Aorta (tissue), 5 donors: ENCODE results near the gene MYLK4. TPM values are rescaled to one million over a fixed set of nuclear protein-coding genes. Genes with fewer than 3 reads are reported as not detected.
A peak's percentile ranks its signal among the peaks of the same experiment; 100 is the strongest.

Experiments
- ATAC-seq: fragments of 200-7000 bp; cut with Tn5 transposase; one replicate; pipeline ENCODE4 v1.9.1; 2022; ENCODE audit warnings: moderate library complexity; ENCODE audit not compliant: low FRiP score
- DNase-seq, 2 donors: peaks; one replicate each; pipeline ENCODE4 v3.0.0-alpha.2; 2020
- H3K27ac ChIP-seq, 2 donors: one replicate each; pipeline ENCODE4 v1.5.1; 2013; ENCODE audit warnings: low read length in 2 of 2, mild to moderate bottlenecking in 2 of 2, moderate library complexity in 2 of 2, control low read depth in 1 of 2, inconsistent platforms in 1 of 2, low read depth in 1 of 2
- H3K27me3 ChIP-seq, 2 donors: one replicate each; pipeline ENCODE4 v1.6.1; 2013; ENCODE audit warnings: control low read depth in 1 of 2, low read length in 1 of 2, mild to moderate bottlenecking in 1 of 2, moderate library complexity in 1 of 2; ENCODE audit not compliant: insufficient read depth in 2 of 2, control insufficient read depth in 1 of 2
- H3K36me3 ChIP-seq, 2 donors: one replicate each; pipeline ENCODE4 v1.6.1; 2013; ENCODE audit warnings: control low read depth in 1 of 2, low read length in 1 of 2, mild to moderate bottlenecking in 1 of 2; ENCODE audit not compliant: insufficient read depth in 2 of 2, control insufficient read depth in 1 of 2
- H3K4me1 ChIP-seq, 2 donors: one replicate each; pipeline ENCODE4 v1.6.1; 2013; ENCODE audit warnings: low read length in 2 of 2, control low read depth in 1 of 2, mild to moderate bottlenecking in 1 of 2, moderate library complexity in 1 of 2; ENCODE audit not compliant: insufficient read depth in 2 of 2, control insufficient read depth in 1 of 2
- H3K4me3 ChIP-seq, 2 donors: one replicate each; pipeline ENCODE4 v1.5.1; 2013; ENCODE audit warnings: low read length in 2 of 2, control low read depth in 1 of 2, mild to moderate bottlenecking in 1 of 2
- H3K9me3 ChIP-seq: one replicate; pipeline ENCODE4 v1.6.1; 2013; ENCODE audit warnings: mild to moderate bottlenecking, low read length; ENCODE audit not compliant: control insufficient read depth
- WGBS, 2 donors: extraction: QIAGEN DNeasy Blood & Tissue Kit; methylation state at CpG; one replicate each; pipeline ENCODE4 v1.1.7; 2013; 5-methylcytosine and 5-hydroxymethylcytosine counted together
- intact Hi-C, 2 donors: fragments of 100-400 bp; cut with DNase I; formaldehyde crosslinking; loops; one replicate each; pipeline versions ENCODE4 v1.14.2 to v1.15.0; 2022
- polyA plus RNA-seq, 2 donors: library from polyadenylated mRNA; stranded (reverse); fragments of 200-250 nt; gene quantifications; one replicate each; pipeline ENCODE4 v1.2.3, GENCODE V29; 2013
- total RNA-seq, 2 donors: library from RNA; stranded (reverse); fragmentation: NEBNext Ultra II Directional; extraction: Animal tissue kit (Norgen Biotek cat#: 25700); gene quantifications; one replicate each; pipeline ENCODE4 v1.2.1, GENCODE V29; 2021
- donor health status: healthy with polysubstance abuse.
- donor health status: Bipolar disorder and iron deficiency.
- donor health status: DM: no; HTN: no; CAD: no.
- donor health status: DM: no; HTN: no; CAD: no.
- donor health status: DM: yes; HTN: yes; CAD: no.

Gene MYLK4
- total and polyA plus RNA-seq, 4 donors = 0.38 to 2.5 (median 1.6) TPM

DNA sequence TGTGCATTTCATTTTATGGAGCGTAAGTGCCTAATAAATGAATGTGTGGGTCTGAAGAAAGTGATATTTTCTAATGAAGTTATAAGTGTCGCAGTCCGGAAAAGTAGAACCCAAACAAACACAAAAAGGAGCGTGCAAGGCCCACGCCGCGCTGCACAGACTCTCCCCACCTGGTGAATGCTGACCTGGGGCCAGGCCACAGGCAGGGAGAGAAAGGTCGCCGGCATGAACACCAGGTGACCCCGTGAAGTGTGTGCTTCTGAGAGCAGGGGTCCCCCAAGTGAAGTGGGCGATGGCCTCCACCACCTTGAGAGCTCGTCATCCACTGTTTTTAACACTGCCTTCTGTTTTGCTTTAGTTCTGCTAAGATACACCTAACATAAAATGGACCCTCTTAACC lies 114.8 kb downstream of the MYLK4 start:
- Histone ChIP-seq H3K4me3 (no peak overlapping the region), H3K27me3 (no peaks in the 10 kb centered on the region), H3K9me3 (no peaks in the 10 kb centered on the region), H3K4me1 (peaks cover 4 to 6% of the 10 kb centered on the region in 2 donors), H3K27ac (no peak overlapping the region), H3K36me3 (no peaks in the 10 kb centered on the region)
- DNase-seq = no peak
- 91 to 97% methylated on average over 12 of the region's 12 CpGs for WGBS, 2 donors
- intact Hi-C loops = loop anchor here (2.0 to 10.0 kb wide), 4 partner anchors 56 to 1031 kb away; no protein-coding TSS in a partner anchor
- ATAC-seq = no peak

DNA sequence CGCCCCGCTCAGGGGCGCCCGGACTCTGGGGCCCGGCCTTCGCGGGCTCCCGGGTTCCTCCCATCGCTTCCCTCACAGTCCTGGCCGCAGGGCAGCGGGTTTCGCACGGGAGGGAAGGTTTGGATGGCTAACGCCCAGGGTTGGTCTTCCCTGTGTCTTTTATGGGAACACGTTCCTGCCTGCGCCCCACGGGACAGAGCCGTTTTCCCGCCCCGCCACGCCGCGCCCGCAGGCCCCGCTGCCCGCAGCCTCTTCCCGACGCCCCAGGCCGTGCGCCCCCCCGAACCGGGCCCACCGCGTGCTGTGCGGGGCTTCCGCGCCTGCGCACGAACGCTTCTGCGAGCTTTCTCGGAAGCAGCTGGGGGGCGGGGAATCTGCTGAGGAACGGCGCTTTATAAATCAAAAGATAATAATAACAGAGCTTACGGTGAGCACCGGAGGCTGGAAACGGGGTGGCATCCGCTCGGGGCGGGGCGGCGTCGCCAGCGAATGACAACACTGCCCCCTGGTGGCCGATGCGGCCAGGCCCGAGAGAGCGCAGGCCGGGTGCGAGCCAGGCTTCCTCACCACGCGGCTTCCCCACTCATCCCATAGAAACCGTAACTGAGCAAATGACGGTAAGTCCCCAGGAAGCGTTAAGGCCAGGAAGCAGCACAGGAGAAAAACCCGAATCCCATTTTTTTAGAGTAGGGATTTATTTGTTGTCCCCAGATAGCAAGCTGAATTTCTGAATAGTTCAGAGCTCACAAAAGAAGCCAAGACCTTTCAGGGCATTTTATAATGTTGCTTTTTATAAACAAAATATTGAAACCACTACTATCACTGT lies 116.4 kb downstream of the MYLK4 start:
- peaks cover 6 to 11% of the 10 kb centered on the region in 2 donors for H3K4me1 ChIP-seq
- H3K27me3 ChIP-seq = no peaks in the 10 kb centered on the region
- H3K9me3 ChIP-seq = no peaks in the 10 kb centered on the region
- ATAC-seq (peak; percentile 96), DNase-seq (peak; percentile 94 to 98)
- H3K36me3 ChIP-seq = no peaks in the 10 kb centered on the region
- H3K4me3 ChIP-seq = no peak overlapping the region
- intact Hi-C loops = loop anchor here (2.0 to 10.0 kb wide), 8 partner anchors 182 to 1030 kb away; no protein-coding TSS in a partner anchor
- H3K27ac ChIP-seq = peak overlapping the region; percentile 97 to 100
- 0 to 1% methylated on average over 67 of the region's 67 CpGs for WGBS, 2 donors

DNA sequence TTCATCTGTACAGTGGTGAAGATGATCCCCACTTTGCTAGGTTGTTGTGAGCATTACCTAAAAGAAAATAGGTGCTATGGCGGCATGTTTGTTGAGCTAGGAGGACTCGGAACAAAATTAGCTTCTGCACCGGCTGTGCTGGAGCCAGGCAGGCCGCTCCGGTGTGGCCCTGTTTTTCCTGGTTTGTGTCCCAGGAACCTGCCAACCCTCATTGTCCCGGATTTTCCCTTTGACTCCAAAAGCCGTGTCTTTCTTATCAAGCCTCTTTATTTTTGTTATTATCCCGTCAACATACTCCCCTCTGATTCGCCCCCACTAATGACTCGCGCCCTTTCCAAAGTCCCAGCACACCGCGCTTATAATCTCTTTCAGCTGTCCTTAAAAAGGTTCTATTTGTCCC lies 117.0 kb downstream of the MYLK4 start:
- no peak for ATAC-seq
- no peaks in the 10 kb centered on the region for H3K27me3 ChIP-seq
- WGBS, 2 donors = 4 to 6% methylated on average over 13 of the region's 13 CpGs
- no peaks in the 10 kb centered on the region for H3K9me3 ChIP-seq
- H3K36me3 ChIP-seq = no peaks in the 10 kb centered on the region
- peaks cover 6 to 11% of the 10 kb centered on the region in 2 donors for H3K4me1 ChIP-seq
- DNase-seq = no peak
- intact Hi-C loops = loop anchor here (2.0 to 10.0 kb wide), 8 partner anchors 181 to 1029 kb away; no protein-coding TSS in a partner anchor
- H3K27ac ChIP-seq = peak overlapping the region; percentile 97 to 100
- H3K4me3 ChIP-seq = no peak overlapping the region

DNA sequence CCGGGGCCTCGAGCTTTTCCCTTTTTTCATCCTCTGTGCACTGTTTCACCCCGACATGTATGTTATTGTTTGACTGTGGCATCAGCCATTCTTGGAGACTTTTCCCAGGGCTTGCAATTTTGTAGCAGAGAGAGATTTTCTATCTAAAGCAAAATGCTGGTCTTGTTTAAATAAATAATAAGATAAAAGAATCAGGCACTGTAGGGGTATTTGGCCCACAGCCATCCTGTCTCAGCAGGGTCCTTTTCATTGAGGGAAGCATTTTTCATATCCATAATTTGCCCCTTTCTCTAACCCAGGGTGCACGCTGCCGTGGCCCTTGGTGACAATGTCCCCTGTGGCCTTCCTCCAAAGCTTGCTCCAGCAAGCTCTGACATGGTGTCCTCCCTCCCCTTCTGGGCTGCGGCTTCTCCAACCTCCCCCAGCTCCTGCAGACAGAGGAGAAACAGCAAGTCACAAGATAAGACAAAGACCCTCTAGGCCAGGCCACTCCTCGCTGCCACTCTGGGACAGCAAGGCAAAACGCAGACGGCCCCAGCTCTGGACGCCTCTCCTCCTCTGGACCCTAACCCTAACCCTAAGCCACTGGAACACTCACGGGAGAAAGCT lies 117.6 kb downstream of the MYLK4 start:
- Histone ChIP-seq H3K4me3 (no peak overlapping the region), H3K27ac (peak overlapping the region; percentile 97 to 100), H3K9me3 (no peaks in the 10 kb centered on the region), H3K4me1 (peaks cover 6 to 11% of the 10 kb centered on the region in 2 donors), H3K27me3 (no peaks in the 10 kb centered on the region), H3K36me3 (no peaks in the 10 kb centered on the region)
- DNase-seq = no peak
- intact Hi-C loops = loop anchor here (2.0 to 10.0 kb wide), 8 partner anchors 181 to 1028 kb away; no protein-coding TSS in a partner anchor
- WGBS, 2 donors = 9 to 10% methylated on average over 11 of the region's 11 CpGs
- no peak for ATAC-seq

DNA sequence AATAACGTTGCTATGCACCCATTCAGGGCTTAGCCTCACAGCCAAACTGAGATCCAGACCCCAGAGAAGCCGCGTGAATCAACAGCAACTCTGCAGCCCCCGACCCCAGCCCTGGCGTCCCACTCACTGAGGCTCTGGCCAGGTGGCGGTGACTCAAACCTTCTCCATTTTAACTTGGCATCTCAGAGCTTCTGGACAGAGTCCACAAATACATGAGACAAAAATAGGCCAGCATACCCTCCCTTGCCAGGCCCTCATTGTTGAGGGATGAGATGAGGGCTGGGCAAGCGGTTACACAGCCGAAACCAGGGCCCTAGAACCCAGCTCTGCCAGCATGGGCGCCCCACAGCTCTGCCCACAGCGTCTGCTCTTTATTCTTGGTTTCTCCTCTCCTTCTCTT lies 118.4 kb downstream of the MYLK4 start:
- no peak overlapping the region for H3K4me3 ChIP-seq
- H3K9me3 ChIP-seq = no peaks in the 10 kb centered on the region
- peaks cover 6 to 11% of the 10 kb centered on the region in 2 donors for H3K4me1 ChIP-seq
- 5 to 6% methylated on average over 10 of the region's 10 CpGs for WGBS, 2 donors
- H3K36me3 ChIP-seq = no peaks in the 10 kb centered on the region
- peak overlapping the region; percentile 97 to 100 for H3K27ac ChIP-seq
- peak; percentile 75 to 87 for DNase-seq
- peak; percentile 47 for ATAC-seq
- intact Hi-C loops = loop anchor here (2.0 to 10.0 kb wide), 8 partner anchors 180 to 1028 kb away; no protein-coding TSS in a partner anchor
- H3K27me3 ChIP-seq = no peaks in the 10 kb centered on the region

DNA sequence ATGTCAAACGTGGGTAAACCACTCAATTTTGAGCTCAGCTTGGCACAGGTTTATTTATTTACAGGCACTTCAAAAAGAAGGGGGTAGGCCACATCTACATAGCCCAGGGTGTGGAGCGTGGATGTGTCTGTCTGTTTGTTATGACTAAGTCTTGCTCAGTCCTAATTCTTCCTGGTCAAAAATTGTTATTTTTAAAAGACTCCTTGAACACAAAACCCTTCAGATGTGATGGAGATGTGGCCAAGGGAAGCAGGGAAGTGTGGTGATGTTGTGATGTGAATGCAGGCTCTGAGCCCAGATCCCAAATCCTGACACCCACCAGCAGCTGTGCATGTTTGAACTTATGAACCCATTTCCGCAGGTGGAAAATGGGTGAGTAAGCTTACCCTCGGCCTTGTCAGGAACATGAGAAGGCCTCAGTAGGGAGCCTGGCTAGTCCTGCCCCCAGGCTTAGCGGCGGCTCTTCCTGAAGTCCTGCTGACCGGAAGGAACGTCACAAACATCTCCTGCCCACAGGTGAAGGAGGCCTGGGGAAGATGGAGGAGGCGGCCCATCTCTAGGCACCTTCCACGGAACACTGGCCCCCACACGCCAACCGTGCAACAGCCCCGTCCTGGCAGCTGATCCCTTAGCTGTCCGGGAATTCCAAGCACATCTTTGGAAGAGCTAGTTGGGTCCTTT lies 119.7 kb downstream of the MYLK4 start:
- ATAC-seq (no peak), DNase-seq (peak in 1 of 2 donors; percentile 59)
- H3K4me1 ChIP-seq = peaks cover 6 to 17% of the 10 kb centered on the region in 2 donors
- H3K36me3 ChIP-seq = no peaks in the 10 kb centered on the region
- H3K27me3 ChIP-seq = no peaks in the 10 kb centered on the region
- no peaks in the 10 kb centered on the region for H3K9me3 ChIP-seq
- WGBS, 2 donors = 44 to 51% methylated on average over 14 of the region's 14 CpGs
- H3K4me3 ChIP-seq = no peak overlapping the region
- intact Hi-C loops = loop anchor here (5.0 to 10.0 kb wide), 7 partner anchors 179 to 736 kb away; no protein-coding TSS in a partner anchor
- H3K27ac ChIP-seq = peak overlapping the region; percentile 96 to 100

DNA sequence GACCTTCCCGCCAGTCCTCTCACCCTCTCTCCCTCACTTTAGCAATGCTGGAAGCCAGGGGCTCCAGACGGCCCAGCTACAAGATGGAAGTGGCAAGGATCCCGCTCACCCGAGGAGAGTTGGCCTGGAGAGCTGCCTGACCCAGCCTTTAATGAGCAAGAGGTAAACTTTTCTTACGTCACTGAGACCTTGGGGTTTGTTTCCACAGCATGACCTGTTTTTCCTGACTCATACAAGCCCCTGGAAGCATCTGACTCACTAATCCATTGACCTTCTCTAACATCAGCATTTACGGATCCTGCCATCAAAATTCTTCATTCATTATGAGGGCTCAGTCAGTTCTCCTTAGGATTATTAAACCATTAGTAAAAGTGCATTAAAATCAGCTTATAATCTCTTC lies 120.4 kb downstream of the MYLK4 start:
- Histone ChIP-seq H3K36me3 (no peaks in the 10 kb centered on the region), H3K4me3 (no peak overlapping the region), H3K4me1 (peaks cover 6 to 19% of the 10 kb centered on the region in 2 donors), H3K27me3 (no peaks in the 10 kb centered on the region), H3K9me3 (no peaks in the 10 kb centered on the region), H3K27ac (peak overlapping the region; percentile 95 to 100)
- peak; percentile 80 to 89 for DNase-seq
- peak; percentile 1 for ATAC-seq
- intact Hi-C loops = loop anchor here (5.0 to 10.0 kb wide), 7 partner anchors 178 to 736 kb away; no protein-coding TSS in a partner anchor
- 5 to 9% methylated on average over 6 of the region's 6 CpGs for WGBS, 2 donors

DNA sequence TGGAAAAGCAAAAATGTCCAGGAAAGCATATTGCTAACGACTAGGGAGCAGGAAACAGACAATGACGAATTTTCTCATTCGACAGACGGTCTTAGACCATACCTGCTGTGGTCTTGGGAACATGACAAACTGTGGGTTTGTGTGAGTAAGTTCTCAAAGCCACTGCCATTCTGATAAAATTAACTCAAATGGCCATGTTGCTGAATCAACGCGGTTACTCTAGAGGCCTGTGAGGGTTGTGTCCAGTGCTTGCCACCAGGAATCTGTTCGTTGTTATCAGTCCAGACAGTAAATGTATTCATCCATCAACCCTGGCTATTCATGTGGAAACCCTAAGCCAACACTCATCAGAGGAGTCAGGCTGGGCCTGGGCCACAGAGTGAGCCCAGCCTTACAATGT lies 124.3 kb downstream of the MYLK4 start:
- Histone ChIP-seq H3K27ac (peak overlapping the region; percentile 26 to 85), H3K4me3 (no peak overlapping the region), H3K9me3 (no peaks in the 10 kb centered on the region), H3K4me1 (peaks cover 5 to 20% of the 10 kb centered on the region in 2 donors), H3K36me3 (no peaks in the 10 kb centered on the region), H3K27me3 (no peaks in the 10 kb centered on the region)
- DNase-seq (no peak), ATAC-seq (no peak)
- intact Hi-C loops = no loop called here
- 46 to 60% methylated on average over 7 of the region's 7 CpGs for WGBS, 2 donors
